Peyer's patch (tissue), 4 donors: ENCODE measurements around the gene SOX5. TPM values are rescaled to one million over a fixed set of nuclear protein-coding genes. Genes with fewer than 3 reads are reported as not detected.
"Not testable (repeated sequence)": the region's sequence is repeated elsewhere in the genome, so short reads cannot be mapped to it uniquely, and the experiment has no call there.

Experiments used
- DNase-seq, 3 donors: peaks; one replicate each; pipeline ENCODE4 v3.0.0-alpha.2; 2017 to 2019
- H3K27ac ChIP-seq, 4 donors: fragments of 200-600 bp; sonication (generic); one replicate each; pipeline ENCODE4 v1.5.1; 2016 to 2019
- H3K27me3 ChIP-seq, 2 donors: fragments of 200-600 bp; sonication (generic); one replicate each; pipeline ENCODE4 v1.5.1; 2019
- H3K36me3 ChIP-seq, 3 donors: fragments of 200-600 bp; sonication (generic); one replicate each; pipeline ENCODE4 v1.5.1; 2016 to 2019
- H3K4me1 ChIP-seq, 4 donors: fragments of 200-600 bp; sonication (generic); one replicate each; pipeline ENCODE4 v1.5.1; 2016 to 2019
- H3K4me3 ChIP-seq, 4 donors: fragments of 200-600 bp; sonication (generic); 1 replicate in 3 of 4; 2 replicates in 1 of 4; pipeline ENCODE4 v1.5.1; 2016 to 2019; ENCODE audit warnings: mild to moderate bottlenecking in 1 of 4
- H3K9me3 ChIP-seq, 4 donors: fragments of 200-600 bp; sonication (generic); one replicate each; pipeline ENCODE4 v1.5.1; 2016 to 2019; ENCODE audit warnings: mild to moderate bottlenecking in 1 of 4
- POLR2A ChIP-seq, 2 donors: fragments of 450-650 bp; IDR thresholded peaks; one replicate each; pipeline ENCODE4 v1.5.1; 2017; ENCODE audit warnings: antibody characterized with exemption in 2 of 2, mild to moderate bottlenecking in 2 of 2, moderate library complexity in 2 of 2
- total RNA-seq, 4 donors: library from RNA; depleted of rRNA; stranded (reverse); fragments of >200 nt; gene quantifications; one replicate each; pipeline ENCODE4 v1.1.0, GENCODE V29; 2016
- TF ChIP-seq, protein P1 (sequence below), 6 experiments: fragments of 450-650 bp in 4 of 6; fragments of 200-600 bp in 2 of 6; sonication (generic) in 1 of 6; IDR thresholded peaks; one replicate each; pipeline ENCODE4 v1.5.1; 2017 to 2019; ENCODE audit warnings: antibody characterized with exemption in 6 of 6, mild to moderate bottlenecking in 3 of 6, moderate library complexity in 1 of 6

Gene SOX5
- total RNA-seq, 4 donors from 2014 or later = 3.8 to 27.2 (median 11.6) TPM

GRCh38 chr12:23884909-23885308 lies 64.6 kb downstream of the SOX5 start:
- H3K36me3 ChIP-seq = no peaks in the 10 kb centered on the region
- H3K27me3 ChIP-seq = no peaks in the 10 kb centered on the region
- H3K27ac ChIP-seq = no peak overlapping the region
- H3K9me3 ChIP-seq = no peaks in the 10 kb centered on the region
- H3K4me1 ChIP-seq = no peaks in the 10 kb centered on the region
- TF ChIP-seq, protein P1, sequence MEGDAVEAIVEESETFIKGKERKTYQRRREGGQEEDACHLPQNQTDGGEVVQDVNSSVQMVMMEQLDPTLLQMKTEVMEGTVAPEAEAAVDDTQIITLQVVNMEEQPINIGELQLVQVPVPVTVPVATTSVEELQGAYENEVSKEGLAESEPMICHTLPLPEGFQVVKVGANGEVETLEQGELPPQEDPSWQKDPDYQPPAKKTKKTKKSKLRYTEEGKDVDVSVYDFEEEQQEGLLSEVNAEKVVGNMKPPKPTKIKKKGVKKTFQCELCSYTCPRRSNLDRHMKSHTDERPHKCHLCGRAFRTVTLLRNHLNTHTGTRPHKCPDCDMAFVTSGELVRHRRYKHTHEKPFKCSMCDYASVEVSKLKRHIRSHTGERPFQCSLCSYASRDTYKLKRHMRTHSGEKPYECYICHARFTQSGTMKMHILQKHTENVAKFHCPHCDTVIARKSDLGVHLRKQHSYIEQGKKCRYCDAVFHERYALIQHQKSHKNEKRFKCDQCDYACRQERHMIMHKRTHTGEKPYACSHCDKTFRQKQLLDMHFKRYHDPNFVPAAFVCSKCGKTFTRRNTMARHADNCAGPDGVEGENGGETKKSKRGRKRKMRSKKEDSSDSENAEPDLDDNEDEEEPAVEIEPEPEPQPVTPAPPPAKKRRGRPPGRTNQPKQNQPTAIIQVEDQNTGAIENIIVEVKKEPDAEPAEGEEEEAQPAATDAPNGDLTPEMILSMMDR (IDR thresholded peaks at IDR 0.05) = no peak
- no peak for TF ChIP-seq POLR2A (IDR thresholded peaks at IDR 0.05)
- no peak for DNase-seq
- no peak overlapping the region for H3K4me3 ChIP-seq

- H3K4me1 ChIP-seq = no peaks in the 10 kb centered on the region
- no peak for TF ChIP-seq POLR2A (IDR thresholded peaks at IDR 0.05)
- TF ChIP-seq, protein P1 (IDR thresholded peaks at IDR 0.05) = no peak
Observed at GRCh38 chr12:23880988-23881387, 68.5 kb downstream of the SOX5 start.

DNA sequence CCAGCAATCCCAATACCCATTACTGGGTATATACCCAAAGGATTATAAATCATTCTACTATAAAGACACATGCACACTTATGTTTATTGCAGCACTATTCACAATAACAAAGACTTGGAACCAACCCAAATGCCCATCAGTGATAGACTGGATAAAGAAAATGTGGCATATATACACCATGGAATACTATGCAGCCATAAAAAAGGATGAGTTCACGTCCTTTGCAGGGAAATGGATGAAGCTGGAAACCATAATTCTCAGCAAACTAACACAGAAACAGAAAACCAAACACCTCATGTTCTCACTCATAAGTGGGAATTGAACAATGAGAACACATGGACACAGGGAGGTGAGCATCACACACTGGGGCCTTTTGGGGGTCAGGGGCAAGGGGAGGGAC lies 72.9 kb downstream of the SOX5 start:
- H3K4me3 ChIP-seq, H3K36me3 ChIP-seq, H3K27ac ChIP-seq, DNase-seq, H3K4me1 ChIP-seq, H3K9me3 ChIP-seq, H3K27me3 ChIP-seq: not testable (repeated sequence)

More at GRCh38 chr12:23880988-23881387, 68.5 kb downstream of the SOX5 start:
- H3K27me3 ChIP-seq = no peaks in the 10 kb centered on the region
- H3K4me3 ChIP-seq = no peak overlapping the region
- H3K36me3 ChIP-seq = no peaks in the 10 kb centered on the region
- no peak overlapping the region for H3K27ac ChIP-seq
- no peak for DNase-seq
- no peaks in the 10 kb centered on the region for H3K9me3 ChIP-seq

GRCh38 chr12:23867794-23868193 lies 81.7 kb downstream of the SOX5 start:
- Histone ChIP-seq H3K27ac (no peak overlapping the region), H3K27me3 (no peaks in the 10 kb centered on the region), H3K4me3 (no peak overlapping the region), H3K9me3 (no peaks in the 10 kb centered on the region), H3K4me1 (no peaks in the 10 kb centered on the region), H3K36me3 (no peaks in the 10 kb centered on the region)
- no peak for DNase-seq
- TF ChIP-seq POLR2A (IDR thresholded peaks at IDR 0.05) = no peak
- TF ChIP-seq, protein P1 (IDR thresholded peaks at IDR 0.05) = no peak

GRCh38 chr12:23862701-23863100 lies 86.8 kb downstream of the SOX5 start:
- TF ChIP-seq, protein P1 (IDR thresholded peaks at IDR 0.05) = no peak
- no peak for TF ChIP-seq POLR2A (IDR thresholded peaks at IDR 0.05)
- H3K9me3 ChIP-seq = no peaks in the 10 kb centered on the region
- H3K4me1 ChIP-seq = no peaks in the 10 kb centered on the region
- no peaks in the 10 kb centered on the region for H3K27me3 ChIP-seq
- H3K27ac ChIP-seq = no peak overlapping the region
- no peak for DNase-seq
- H3K36me3 ChIP-seq = no peaks in the 10 kb centered on the region
- H3K4me3 ChIP-seq = no peak overlapping the region

GRCh38 chr12:23860019-23860418 lies 89.5 kb downstream of the SOX5 start:
- Histone ChIP-seq H3K9me3 (no peaks in the 10 kb centered on the region), H3K27me3 (no peaks in the 10 kb centered on the region), H3K4me1 (no peaks in the 10 kb centered on the region), H3K4me3 (no peak overlapping the region), H3K27ac (no peak overlapping the region), H3K36me3 (no peaks in the 10 kb centered on the region)
- no peak for DNase-seq
- TF ChIP-seq POLR2A (IDR thresholded peaks at IDR 0.05) = no peak
- TF ChIP-seq, protein P1 (IDR thresholded peaks at IDR 0.05) = no peak
